Astrocyte of the cerebellum (primary cell): ENCODE measurements around the gene TMEM229B.

Source experiments
- DNase-seq: peaks from one replicate; pipeline ENCODE4 v3.0.0-alpha.2; 2011; ENCODE audit warnings: low read depth
- H3K4me3 ChIP-seq: 2 replicates; pipeline ENCODE4 v1.5.1; 2011; ENCODE audit warnings: mild to moderate bottlenecking, low read depth, low read length, moderate library complexity
- CTCF ChIP-seq: IDR thresholded peaks from 2 replicates; pipeline ENCODE4 v1.5.1; 2012; ENCODE audit warnings: low read length, low read depth, moderate library complexity, mild to moderate bottlenecking; ENCODE audit errors: missing control alignments
- in situ Hi-C: cut with HindIII; loops from 2 replicates; pipeline ENCODE4 v1.10.0; 2017; ENCODE audit warnings: low sequenced_read_pairs

TMEM229B gene

GRCh38 chr14:67516676-67517075, 28.2 kb upstream of the TMEM229B start:
- in situ Hi-C loops, result no loop called here
- TF ChIP-seq CTCF, result no peak
- H3K4me3 ChIP-seq, result no peak overlapping the region
- DNase-seq, result no peak

GRCh38 chr14:67515386-67516079, 27.0 kb upstream of the TMEM229B start:
- H3K4me3 ChIP-seq, result peak overlapping the region; percentile 60
- in situ Hi-C loops, result no loop called here
- TF ChIP-seq CTCF, result no peak
- no peak for DNase-seq

GRCh38 chr14:67514650-67515385, 26.3 kb upstream of the TMEM229B start:
- H3K4me3 ChIP-seq, result peak overlapping the region; percentile 60
- TF ChIP-seq CTCF, result no peak
- in situ Hi-C loops, result no loop called here
- no peak for DNase-seq

GRCh38 chr14:67514203-67514607, 25.7 kb upstream of the TMEM229B start:
- in situ Hi-C loops, result no loop called here
- peak overlapping the region; percentile 60 for H3K4me3 ChIP-seq
- no peak for DNase-seq
- no peak for TF ChIP-seq CTCF

- in situ Hi-C loops, result no loop called here
- TF ChIP-seq CTCF, result no peak
- DNase-seq, result no peak
- no peak overlapping the region for H3K4me3 ChIP-seq
Observed at GRCh38 chr14:67513631-67514108, 25.1 kb upstream of the TMEM229B start.

- no peak overlapping the region for H3K4me3 ChIP-seq
- DNase-seq, result no peak
- no peak for TF ChIP-seq CTCF
- in situ Hi-C loops, result no loop called here
Observed at GRCh38 chr14:67512463-67513310, 24.2 kb upstream of the TMEM229B start.
